Gastroesophageal sphincter (tissue), 3 donors: ENCODE measurements around the gene HOXA5.

Source experiments
- CTCF ChIP-seq, 4 experiments: fragments of 200-600 bp in 2 of 4; fragments of 450-650 bp in 2 of 4; sonication (generic) in 1 of 4; IDR thresholded peaks; one replicate each; pipeline ENCODE4 v1.5.1; 2017 to 2019; ENCODE audit warnings: antibody characterized with exemption in 4 of 4, mild to moderate bottlenecking in 2 of 4, moderate library complexity in 2 of 4
- POLR2A ChIP-seq, 2 donors: fragments of 450-650 bp; IDR thresholded peaks; one replicate each; pipeline ENCODE4 v1.6.1; 2017; ENCODE audit warnings: antibody characterized with exemption in 2 of 2, mild to moderate bottlenecking in 2 of 2, moderate library complexity in 1 of 2

GRCh38 chr7:27183682-27184336 lies 40.3 kb upstream of the HOXA5 start:
- no peak for TF ChIP-seq POLR2A (IDR thresholded peaks at IDR 0.05)
- no peak for TF ChIP-seq CTCF (IDR thresholded peaks at IDR 0.05)
